ENCODE data around the gene ACOT12.
"Not testable (repeated sequence)": the region's sequence is repeated elsewhere in the genome, so short reads cannot be mapped to it uniquely, and the experiment has no call there.

The ACOT12 gene

GRCh38 chr5:81336556-81336955 lies 57.4 kb downstream of the ACOT12 start:
- DNase-seq: no peak

DNA sequence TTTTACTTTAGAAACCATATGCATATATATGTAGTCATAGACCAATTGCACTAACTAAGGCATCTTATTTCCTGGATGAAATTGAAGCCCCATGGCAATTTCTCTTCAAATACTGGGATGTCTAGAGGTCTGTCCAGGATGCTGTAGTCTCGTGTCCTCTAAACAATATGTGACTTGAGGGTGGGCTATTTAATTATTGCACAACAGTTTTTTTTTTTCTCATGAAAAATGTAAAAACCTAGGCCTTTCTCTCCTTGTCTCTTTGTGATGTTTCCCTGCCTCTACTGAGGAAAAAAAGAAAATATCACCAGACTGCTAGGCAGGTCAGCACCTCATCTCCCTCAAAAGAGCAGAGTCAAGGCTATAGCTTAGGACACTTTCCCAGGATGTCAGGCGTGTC lies 58.0 kb downstream of the ACOT12 start:
- no peak for DNase-seq

DNA sequence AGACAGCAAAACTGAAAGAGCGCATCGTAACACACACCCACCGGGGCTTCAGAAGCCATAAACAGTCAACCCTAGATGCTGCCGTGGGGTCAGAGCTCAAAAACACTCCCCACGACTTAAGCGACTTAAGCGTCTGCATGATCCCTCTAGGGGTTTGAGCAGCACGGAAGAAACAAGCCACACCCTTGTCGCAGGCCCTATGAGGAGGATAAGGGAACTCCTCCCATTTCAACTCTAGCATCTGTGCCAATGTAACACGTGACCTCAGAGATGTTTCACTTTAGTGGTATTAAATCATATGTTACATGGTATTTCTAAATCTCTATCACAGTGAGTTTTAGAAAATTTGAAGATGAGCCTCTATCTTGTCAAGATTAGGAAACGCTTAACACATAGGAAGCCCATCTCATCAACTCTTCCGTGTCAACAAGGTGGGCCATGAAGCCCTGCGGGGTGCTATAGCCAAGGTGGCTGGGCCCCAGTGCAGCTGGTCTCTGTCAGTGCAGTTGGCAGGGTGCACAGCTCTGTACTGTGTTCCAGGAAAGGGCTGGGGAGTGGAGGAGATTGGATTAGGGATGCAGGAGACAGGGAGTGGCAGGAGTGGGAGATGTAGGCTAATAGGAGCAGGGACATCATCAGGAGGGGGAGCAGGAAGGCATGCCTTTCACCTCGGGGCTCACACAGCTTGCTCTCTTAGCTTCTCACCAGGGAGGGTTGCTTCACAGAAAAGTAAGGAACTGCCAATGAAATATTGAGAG lies 59.5 kb downstream of the ACOT12 start:
- no peak for DNase-seq

DNA sequence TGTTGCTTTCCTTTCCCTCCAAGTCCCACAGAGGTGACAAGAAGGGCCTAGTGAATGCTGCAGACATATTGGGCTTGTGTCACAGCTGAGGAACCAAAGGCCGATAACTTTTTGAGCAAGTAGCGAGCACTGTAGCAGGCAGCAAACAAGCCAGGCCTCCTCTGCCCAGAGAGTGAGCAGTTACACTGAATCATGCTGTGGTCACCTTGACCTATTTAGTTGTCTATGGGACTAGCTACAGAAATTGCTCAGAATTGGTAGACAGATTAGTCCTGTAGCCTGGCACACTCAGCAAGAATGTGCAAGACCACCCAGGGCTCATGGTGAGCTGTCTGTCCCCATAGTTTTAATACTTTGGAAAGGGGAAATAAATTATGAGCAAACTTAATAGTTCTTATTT lies 67.4 kb downstream of the ACOT12 start:
- no peak for DNase-seq

DNA sequence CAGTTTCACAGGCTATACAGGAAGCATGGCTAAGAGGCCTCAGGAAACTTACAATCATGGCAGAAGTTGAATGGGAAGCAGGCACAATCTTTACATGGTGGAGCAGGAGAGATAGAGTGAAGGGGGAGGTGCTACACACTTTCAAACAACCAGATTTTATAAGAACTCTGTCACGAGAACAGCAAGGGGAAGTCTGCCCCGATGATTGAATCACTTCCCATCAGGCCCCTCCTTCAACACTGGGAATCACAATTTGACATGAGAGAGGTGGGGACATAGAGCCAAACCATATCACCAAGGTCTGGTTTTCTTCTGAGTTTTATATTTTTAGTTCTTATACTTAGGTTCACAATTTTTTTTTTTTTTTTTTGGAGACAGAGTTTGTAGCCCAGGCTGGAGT lies 76.4 kb downstream of the ACOT12 start:
- DNase-seq: no peak

- no peak for DNase-seq
Observed at GRCh38 chr5:81316571-81316970, 77.4 kb downstream of the ACOT12 start.

DNA sequence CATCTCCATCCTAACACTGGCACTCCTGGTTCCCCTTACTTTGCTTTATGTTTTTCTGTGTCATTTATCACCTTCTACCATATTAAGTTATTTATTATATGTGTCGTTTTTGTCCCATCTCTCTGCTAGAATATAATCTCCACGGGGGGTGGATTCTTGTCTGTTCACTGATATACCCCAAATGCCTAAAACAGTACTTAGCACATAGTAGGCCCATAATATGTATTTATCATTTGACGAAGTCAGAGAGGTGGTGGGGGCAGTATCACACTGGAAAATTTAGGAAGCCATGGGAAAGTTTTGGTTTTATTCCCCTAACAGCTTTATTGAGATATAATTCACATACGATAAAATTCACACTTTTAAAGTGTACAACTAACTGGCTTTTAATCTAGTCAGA lies 78.1 kb downstream of the ACOT12 start:
- DNase-seq: no peak

GRCh38 chr5:81315336-81315735 lies 78.6 kb downstream of the ACOT12 start:
- no peak for DNase-seq

DNA sequence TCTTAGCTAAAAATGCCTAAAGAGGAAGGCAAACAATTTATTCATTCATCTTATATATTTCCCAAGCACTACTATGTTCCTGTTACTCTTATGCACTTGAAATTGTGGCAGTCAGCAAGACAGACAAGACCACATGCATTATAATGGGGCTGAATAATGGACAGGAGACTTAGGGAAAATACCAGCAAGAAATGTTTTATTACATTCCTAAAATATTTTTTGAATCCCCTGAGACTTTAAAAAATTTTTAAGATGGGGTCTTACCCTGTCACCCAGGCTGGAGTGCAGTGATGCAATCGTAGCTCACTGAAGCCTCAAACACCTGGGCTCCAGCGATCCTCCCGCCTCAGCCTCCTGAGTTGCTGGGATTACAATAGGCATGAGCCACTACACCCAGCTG lies 79.4 kb downstream of the ACOT12 start:
- DNase-seq: no peak

DNA sequence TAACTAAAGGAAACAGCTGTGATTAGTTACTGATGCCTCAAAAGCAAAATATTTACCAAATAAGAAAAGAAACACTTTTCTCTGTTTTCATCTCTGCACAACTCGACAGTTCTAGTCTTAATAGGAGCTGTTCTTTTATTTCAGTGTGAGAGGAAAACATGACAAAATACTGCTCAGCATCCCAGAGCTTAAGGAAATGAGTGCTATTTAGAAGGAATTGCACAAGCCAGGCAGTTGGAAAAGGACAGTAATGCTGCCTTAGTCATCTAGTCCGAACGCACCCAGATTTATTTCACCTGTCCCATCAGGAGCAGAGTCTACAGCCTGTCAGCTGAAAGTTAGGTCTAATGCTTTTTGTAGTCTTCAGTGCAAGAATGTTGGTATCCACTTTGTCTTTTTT lies 80.2 kb downstream of the ACOT12 start:
- no peak for DNase-seq

DNA sequence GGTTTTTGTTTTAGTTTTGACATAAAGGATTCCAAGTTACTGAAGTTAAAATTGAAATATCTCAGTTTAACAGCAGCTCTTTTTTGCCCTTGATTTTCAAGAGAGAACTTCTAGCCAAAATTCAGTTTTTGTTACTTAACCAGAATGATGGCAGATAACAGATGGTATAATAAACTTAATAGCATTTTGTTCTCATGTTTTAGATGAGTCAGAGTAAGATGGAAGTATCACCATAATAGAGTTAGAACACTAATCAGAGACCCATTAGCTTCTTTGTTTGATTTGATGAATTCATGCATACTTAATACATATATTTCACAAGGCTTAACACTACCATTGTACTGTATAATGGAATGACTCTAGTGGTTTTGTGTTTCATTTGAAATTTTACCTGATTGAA lies 80.7 kb downstream of the ACOT12 start:
- no peak for DNase-seq

- DNase-seq: no peak
Observed at GRCh38 chr5:81310402-81311063, 83.4 kb downstream of the ACOT12 start.

GRCh38 chr5:81308836-81309235 lies 85.1 kb downstream of the ACOT12 start:
- no peak for DNase-seq

- no peak for DNase-seq
Observed at GRCh38 chr5:81305785-81306184, 88.1 kb downstream of the ACOT12 start.

GRCh38 chr5:81303563-81303962 lies 90.4 kb downstream of the ACOT12 start:
- no peak for DNase-seq

DNA sequence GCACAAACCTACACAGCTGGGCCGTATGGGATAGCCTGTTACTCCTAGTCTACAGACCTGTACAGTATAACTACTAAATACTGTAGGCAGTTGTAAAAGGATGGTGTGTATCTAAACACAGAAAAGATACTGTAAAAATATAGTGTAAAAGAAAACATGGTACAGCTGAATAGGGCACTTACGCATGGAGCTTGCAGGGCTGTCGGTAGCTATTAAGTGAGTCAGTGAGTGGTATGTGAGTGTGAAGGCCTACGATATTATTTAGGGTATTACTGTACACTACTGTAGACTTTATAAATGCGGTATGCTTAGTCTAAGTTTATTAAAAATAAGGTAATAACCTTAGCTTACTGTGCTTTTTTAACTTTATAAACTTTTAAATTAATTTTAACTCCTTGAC lies 91.3 kb downstream of the ACOT12 start:
- DNase-seq: no peak

GRCh38 chr5:81301271-81302015 lies 92.5 kb downstream of the ACOT12 start, which contains the start of gene ZCCHC9:
ZCCHC9 (plus strand) TSS chr5:81301587; CDS start chr5:81304758, 3,171 bp downstream.
- DNase-seq: peak; percentile 98

DNA sequence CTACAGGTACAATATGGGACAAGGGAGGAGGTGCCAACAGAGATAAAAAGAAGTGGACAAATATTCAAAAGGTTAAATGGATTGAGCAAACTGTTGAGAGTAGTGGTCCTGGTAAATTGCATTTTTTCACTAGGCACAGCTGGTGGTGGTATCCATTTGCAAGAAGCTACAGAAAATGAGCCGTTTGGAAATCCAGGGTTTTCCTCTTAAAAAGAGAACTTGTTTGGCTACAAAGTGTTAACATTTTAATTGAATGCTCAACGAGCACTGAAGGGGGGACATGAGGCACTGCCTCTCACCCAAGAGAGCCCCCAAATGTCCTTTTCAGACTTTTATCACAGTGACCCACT lies 93.0 kb downstream of the ACOT12 start:
- DNase-seq: no peak

DNA sequence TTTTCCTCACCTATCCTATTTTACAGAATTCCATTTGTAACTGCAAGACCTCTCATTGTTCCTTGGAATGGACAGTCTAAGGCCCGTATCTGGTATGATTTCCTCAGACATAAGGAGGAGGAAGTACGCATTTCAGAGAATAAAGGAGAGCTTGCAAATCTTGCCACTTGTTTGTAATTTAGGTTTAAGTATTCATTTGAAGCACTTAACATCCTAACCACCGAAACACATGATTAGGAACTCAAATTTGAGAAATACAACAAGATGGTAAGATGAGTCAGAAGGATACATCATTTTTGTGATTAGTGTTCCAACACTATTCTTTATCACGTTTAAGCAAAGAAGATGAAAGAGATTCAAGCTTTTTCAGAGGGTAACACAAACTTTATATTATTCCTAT lies 96.4 kb downstream of the ACOT12 start:
- DNase-seq: no peak

DNA sequence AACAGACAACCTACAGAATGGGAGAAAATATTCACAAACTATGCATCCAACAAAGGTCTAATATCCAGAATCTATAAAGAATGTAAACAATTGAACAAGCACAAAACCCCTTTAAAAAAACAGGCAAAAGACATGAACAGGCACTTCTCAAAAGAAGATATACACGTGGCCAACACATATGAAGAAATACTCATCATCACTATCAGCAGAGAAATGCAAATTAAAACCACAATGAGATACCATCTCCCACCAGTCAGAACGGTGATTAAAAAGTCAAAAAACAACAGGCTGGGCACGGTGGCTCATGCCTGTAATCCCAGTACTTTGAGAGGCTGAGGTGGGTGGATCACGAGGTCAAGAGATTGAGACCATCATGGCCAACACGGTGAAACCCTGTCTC lies 99.9 kb downstream of the ACOT12 start:
- not testable (repeated sequence) for DNase-seq

DNA sequence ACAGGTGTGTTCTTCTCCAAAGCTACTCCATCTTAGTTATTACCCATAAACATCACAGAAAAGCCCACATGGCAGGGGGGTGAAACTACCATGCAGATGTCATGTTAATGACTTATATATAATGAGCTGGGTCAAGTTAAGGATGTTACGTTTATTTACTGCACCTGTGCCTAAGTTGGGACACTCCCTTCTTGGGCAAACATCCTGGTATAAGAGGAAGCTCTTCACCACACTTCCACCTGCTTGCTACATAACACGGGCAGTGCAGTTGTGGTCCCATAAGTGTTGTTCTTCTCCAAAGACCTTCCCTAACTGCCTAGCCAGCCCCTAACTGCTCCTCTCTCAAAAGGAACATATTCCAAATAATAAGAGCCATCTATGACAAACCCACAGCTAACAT lies 101.8 kb downstream of the ACOT12 start:
- no peak for DNase-seq

GRCh38 chr5:81290146-81290545 lies 103.8 kb downstream of the ACOT12 start:
- DNase-seq: no peak

DNA sequence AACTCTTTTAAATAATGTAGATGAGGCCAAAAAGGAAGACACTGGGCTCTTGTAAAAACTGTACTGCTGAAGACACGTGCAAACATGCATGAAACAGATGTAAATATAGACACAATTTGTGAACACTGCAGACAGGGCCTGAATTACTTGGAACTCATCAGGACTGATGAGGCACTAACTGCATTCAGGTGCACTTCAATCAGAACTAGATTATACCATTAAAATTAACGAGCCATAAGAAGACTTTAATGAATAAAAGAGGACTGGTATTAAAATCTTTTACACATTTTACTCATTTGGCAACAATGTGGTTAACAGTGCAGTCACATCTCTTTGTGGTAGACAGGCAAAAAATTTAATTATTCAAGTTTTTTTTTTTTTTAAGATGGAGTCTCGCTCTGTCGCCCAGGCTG lies 105.9 kb downstream of the ACOT12 start:
- DNase-seq: no peak

GRCh38 chr5:81286059-81286617 lies 107.8 kb downstream of the ACOT12 start:
- DNase-seq: no peak
